GM23338 (cell line): ENCODE results near the gene UQCRH. TPM values are rescaled to one million over a fixed set of nuclear protein-coding genes. Genes with fewer than 3 reads are reported as not detected.

Source experiments
- ATAC-seq: fragments of 200-7000 bp; cut with Tn5 transposase; 3 replicates; pipeline ENCODE4 v1.9.1; 2020
- DNase-seq: peaks from one replicate; pipeline ENCODE4 v3.0.0-alpha.2; 2015; ENCODE audit warnings: low spot score
- H2AFZ ChIP-seq: fragments of 200-600 bp; sonication (generic); 2 replicates; pipeline ENCODE4 v1.8.0; 2016; ENCODE audit warnings: antibody characterized with exemption, mild to moderate bottlenecking, moderate library complexity
- H3F3A ChIP-seq: fragments of 200-600 bp; sonication (generic); replicated peaks from 2 replicates; pipeline ENCODE4 v1.8.0; 2017; ENCODE audit warnings: antibody characterized with exemption, mixed run types, low read depth
- H3K27ac ChIP-seq: fragments of 200-600 bp; sonication (generic); 2 replicates; pipeline ENCODE4 v1.6.1; 2016; ENCODE audit warnings: low read depth
- H3K27me3 ChIP-seq: fragments of 200-600 bp; sonication (generic); 2 replicates; pipeline ENCODE4 v1.8.0; 2016; ENCODE audit warnings: mild to moderate bottlenecking, mixed run types, moderate library complexity; ENCODE audit not compliant: insufficient read depth
- H3K36me3 ChIP-seq: fragments of 200-600 bp; sonication (generic); 2 replicates; pipeline ENCODE4 v1.8.0; 2016; ENCODE audit warnings: mild to moderate bottlenecking; ENCODE audit not compliant: insufficient read depth
- H3K4me1 ChIP-seq: fragments of 200-600 bp; sonication (generic); 2 replicates; pipeline ENCODE4 v1.8.0; 2016; ENCODE audit warnings: mild to moderate bottlenecking, moderate library complexity; ENCODE audit not compliant: insufficient read depth
- H3K4me2 ChIP-seq: fragments of 200-600 bp; sonication (generic); 2 replicates; pipeline ENCODE4 v1.7.1; 2017; ENCODE audit warnings: mixed run types
- H3K4me3 ChIP-seq: fragments of 200-600 bp; sonication (generic); 2 replicates; pipeline ENCODE4 v1.6.1; 2016; ENCODE audit warnings: mixed run types
- H3K79me2 ChIP-seq: fragments of 200-600 bp; sonication (generic); replicated peaks from 2 replicates; pipeline ENCODE4 v1.8.0; 2017; ENCODE audit warnings: mild to moderate bottlenecking; ENCODE audit not compliant: insufficient read depth
- H3K9me2 ChIP-seq: fragments of 200-600 bp; sonication (generic); 2 replicates; pipeline ENCODE4 v1.8.0; 2017; ENCODE audit not compliant: insufficient read depth
- H4K20me1 ChIP-seq: fragments of 200-600 bp; sonication (generic); replicated peaks from 2 replicates; pipeline ENCODE4 v1.8.0; 2017; ENCODE audit warnings: mild to moderate bottlenecking; ENCODE audit not compliant: insufficient read depth
- H3K27ac Mint-ChIP-seq: 2 replicates; pipeline ENCODE4 v1.8.0; 2020; ENCODE audit warnings: inconsistent platforms, mild to moderate bottlenecking, moderate library complexity, mixed read lengths
- H3K27me3 Mint-ChIP-seq: 3 replicates; pipeline ENCODE4 v1.8.0; 2022; ENCODE audit warnings: low read depth, mild to moderate bottlenecking, moderate library complexity, mixed read lengths, inconsistent platforms; ENCODE audit not compliant: insufficient read depth, poor library complexity
- H3K36me3 Mint-ChIP-seq: 3 replicates; pipeline ENCODE4 v1.8.0; 2021; ENCODE audit warnings: low read depth, mild to moderate bottlenecking, inconsistent platforms, moderate library complexity, mixed read lengths
- H3K4me1 Mint-ChIP-seq: 3 replicates; pipeline ENCODE4 v1.8.0; 2020; ENCODE audit warnings: mild to moderate bottlenecking, inconsistent platforms, mixed read lengths
- H3K4me3 Mint-ChIP-seq: 3 replicates; pipeline ENCODE4 v1.8.0; 2021; ENCODE audit warnings: moderate library complexity, mild to moderate bottlenecking, inconsistent platforms, mixed read lengths
- H3K9me3 Mint-ChIP-seq: 3 replicates; pipeline ENCODE4 v1.8.0; 2020; ENCODE audit warnings: moderate library complexity, mild to moderate bottlenecking, inconsistent platforms, mixed read lengths
- CREB1 ChIP-seq: fragments of 250-450 bp; sonication (Bioruptor Pico); IDR thresholded peaks from 2 replicates; pipeline ENCODE4 v1.5.0; 2020; ENCODE audit warnings: low read depth, mild to moderate bottlenecking, moderate library complexity
- CTCF ChIP-seq, 2 experiments: fragments of 200-600 bp in 1 of 2; sonication (generic) in 1 of 2; conservative IDR thresholded peaks; 2 replicates each; pipeline versions ENCODE4 v1.5.1 to v1.6.1; 2016 to 2017; ENCODE audit warnings: antibody characterized with exemption in 2 of 2, low read depth in 2 of 2, mild to moderate bottlenecking in 2 of 2, moderate library complexity in 1 of 2
- EZH2phosphoT487 ChIP-seq: fragments of 200-600 bp; sonication (generic); IDR thresholded peaks from one replicate; pipeline ENCODE4 v1.8.1; 2018; ENCODE audit warnings: antibody characterized with exemption; ENCODE audit not compliant: unreplicated experiment
- JUNB ChIP-seq: IDR thresholded peaks from one replicate; pipeline ENCODE4 v1.6.1; 2016; ENCODE audit warnings: antibody characterized with exemption; ENCODE audit not compliant: unreplicated experiment
- NANOG ChIP-seq: IDR thresholded peaks from 2 replicates; pipeline ENCODE4 v1.6.1; 2016; ENCODE audit warnings: antibody characterized with exemption, borderline replicate concordance
- POLR2AphosphoS5 ChIP-seq: IDR thresholded peaks from 2 replicates; pipeline ENCODE4 v1.6.1; 2016; ENCODE audit warnings: antibody characterized with exemption, low read depth
- REST ChIP-seq: IDR thresholded peaks from one replicate; pipeline ENCODE4 v1.6.1; 2018; ENCODE audit warnings: antibody characterized with exemption; ENCODE audit not compliant: unreplicated experiment
- STAT1 ChIP-seq: IDR thresholded peaks from one replicate; pipeline ENCODE4 v1.6.1; 2016; ENCODE audit warnings: antibody characterized with exemption; ENCODE audit not compliant: unreplicated experiment
- ZNF114 ChIP-seq: fragments of 250-450 bp; sonication (Bioruptor Pico); IDR thresholded peaks from 2 replicates; pipeline ENCODE4 v1.5.0; 2020; ENCODE audit warnings: mild to moderate bottlenecking, moderate library complexity
- ZNF331 ChIP-seq: fragments of 250-450 bp; sonication (Bioruptor Pico); IDR thresholded peaks from 2 replicates; pipeline ENCODE4 v1.5.0; 2020; ENCODE audit warnings: low read depth, mild to moderate bottlenecking, moderate library complexity
- polyA plus RNA-seq: library from polyadenylated mRNA; unstranded; fragments of >200 nt; fragmentation: Nextera tagmentation; extraction: Ambion mirVana; gene quantifications from 2 replicates; pipeline ENCODE4 v1.2.1, GENCODE V29; 2016
- total RNA-seq: library from RNA; depleted of rRNA; stranded (reverse); fragments of >200 nt; shearing (Covaris generic); gene quantifications from 2 replicates; pipeline ENCODE4 v1.2.3, GENCODE V29; 2014
- TF ChIP-seq, protein P1 (sequence below): fragments of 250-450 bp; sonication (Bioruptor Pico); IDR thresholded peaks from 2 replicates; pipeline ENCODE4 v1.5.0; 2020; ENCODE audit warnings: mild to moderate bottlenecking, moderate library complexity

Gene UQCRH
- total and polyA plus RNA-seq, 2 experiments from 2014 or later: 579 to 1,330 TPM

- Histone ChIP-seq H3K4me1 (no peaks in the 10 kb centered on the region), H3K4me2 (no peak overlapping the region), H2AFZ (no peak overlapping the region), H3K27ac (no peak overlapping the region), H3K36me3 (peaks cover 51% of the 10 kb centered on the region), H3K4me3 (no peak overlapping the region), H3K9me2 (no peaks in the 10 kb centered on the region), H4K20me1 (peaks cover 30% of the 10 kb centered on the region), H3K27me3 (no peaks in the 10 kb centered on the region), H3K79me2 (peaks cover 14% of the 10 kb centered on the region), H3F3A (peaks cover 8% of the 10 kb centered on the region)
- Mint-ChIP-seq H3K4me1 (0 out of 3 replicates have a peak, but pooled peaks cover under 1% of the 10 kb centered on the region), H3K9me3 (no peaks in the 10 kb centered on the region), H3K27me3 (peaks cover 2% of the 10 kb centered on the region), H3K36me3 (peaks cover 73% of the 10 kb centered on the region), H3K4me3 (no peak overlapping the region), H3K27ac (no peak overlapping the region)
- no peak for DNase-seq
- ATAC-seq: no peak
- TF ChIP-seq EZH2phosphoT487: no peak
- no peak for TF ChIP-seq CREB1 (CRISPR knock-in tag)
- no peak for TF ChIP-seq NANOG
Measured at GRCh38 chr1:46254668-46255067, 48.8 kb upstream of the UQCRH start.

- Histone ChIP-seq H4K20me1 (peaks cover 26% of the 10 kb centered on the region), H3K27me3 (no peaks in the 10 kb centered on the region), H3K27ac (no peak overlapping the region), H3F3A (no peaks in the 10 kb centered on the region; the same call in 1 of the 2 replicates), H3K4me3 (no peak overlapping the region), H3K4me1 (no peaks in the 10 kb centered on the region), H3K36me3 (peaks cover 41% of the 10 kb centered on the region), H3K79me2 (peaks cover 6% of the 10 kb centered on the region), H3K4me2 (no peak overlapping the region), H2AFZ (no peak overlapping the region), H3K9me2 (no peaks in the 10 kb centered on the region)
- no peaks in the 10 kb centered on the region for H3K4me1 Mint-ChIP-seq
- no peak overlapping the region for H3K27ac Mint-ChIP-seq
- H3K36me3 Mint-ChIP-seq: peaks cover 74% of the 10 kb centered on the region
- DNase-seq (no peak), ATAC-seq (no peak)
- H3K9me3 Mint-ChIP-seq: no peaks in the 10 kb centered on the region
- no peak overlapping the region for H3K4me3 Mint-ChIP-seq
- H3K27me3 Mint-ChIP-seq: peaks cover 3% of the 10 kb centered on the region
- TF ChIP-seq ZNF331 (CRISPR knock-in tag) (no peak), POLR2AphosphoS5 (no peak), ZNF114 (CRISPR knock-in tag) (no peak), CTCF (conservative IDR thresholded peaks at IDR 0.05; ENCODE audit: low read depth in 2 of 2) (no peak), JUNB (no peak), CREB1 (CRISPR knock-in tag) (no peak), NANOG (no peak), REST (no peak), STAT1 (no peak), EZH2phosphoT487 (no peak)
- TF ChIP-seq, protein P1, sequence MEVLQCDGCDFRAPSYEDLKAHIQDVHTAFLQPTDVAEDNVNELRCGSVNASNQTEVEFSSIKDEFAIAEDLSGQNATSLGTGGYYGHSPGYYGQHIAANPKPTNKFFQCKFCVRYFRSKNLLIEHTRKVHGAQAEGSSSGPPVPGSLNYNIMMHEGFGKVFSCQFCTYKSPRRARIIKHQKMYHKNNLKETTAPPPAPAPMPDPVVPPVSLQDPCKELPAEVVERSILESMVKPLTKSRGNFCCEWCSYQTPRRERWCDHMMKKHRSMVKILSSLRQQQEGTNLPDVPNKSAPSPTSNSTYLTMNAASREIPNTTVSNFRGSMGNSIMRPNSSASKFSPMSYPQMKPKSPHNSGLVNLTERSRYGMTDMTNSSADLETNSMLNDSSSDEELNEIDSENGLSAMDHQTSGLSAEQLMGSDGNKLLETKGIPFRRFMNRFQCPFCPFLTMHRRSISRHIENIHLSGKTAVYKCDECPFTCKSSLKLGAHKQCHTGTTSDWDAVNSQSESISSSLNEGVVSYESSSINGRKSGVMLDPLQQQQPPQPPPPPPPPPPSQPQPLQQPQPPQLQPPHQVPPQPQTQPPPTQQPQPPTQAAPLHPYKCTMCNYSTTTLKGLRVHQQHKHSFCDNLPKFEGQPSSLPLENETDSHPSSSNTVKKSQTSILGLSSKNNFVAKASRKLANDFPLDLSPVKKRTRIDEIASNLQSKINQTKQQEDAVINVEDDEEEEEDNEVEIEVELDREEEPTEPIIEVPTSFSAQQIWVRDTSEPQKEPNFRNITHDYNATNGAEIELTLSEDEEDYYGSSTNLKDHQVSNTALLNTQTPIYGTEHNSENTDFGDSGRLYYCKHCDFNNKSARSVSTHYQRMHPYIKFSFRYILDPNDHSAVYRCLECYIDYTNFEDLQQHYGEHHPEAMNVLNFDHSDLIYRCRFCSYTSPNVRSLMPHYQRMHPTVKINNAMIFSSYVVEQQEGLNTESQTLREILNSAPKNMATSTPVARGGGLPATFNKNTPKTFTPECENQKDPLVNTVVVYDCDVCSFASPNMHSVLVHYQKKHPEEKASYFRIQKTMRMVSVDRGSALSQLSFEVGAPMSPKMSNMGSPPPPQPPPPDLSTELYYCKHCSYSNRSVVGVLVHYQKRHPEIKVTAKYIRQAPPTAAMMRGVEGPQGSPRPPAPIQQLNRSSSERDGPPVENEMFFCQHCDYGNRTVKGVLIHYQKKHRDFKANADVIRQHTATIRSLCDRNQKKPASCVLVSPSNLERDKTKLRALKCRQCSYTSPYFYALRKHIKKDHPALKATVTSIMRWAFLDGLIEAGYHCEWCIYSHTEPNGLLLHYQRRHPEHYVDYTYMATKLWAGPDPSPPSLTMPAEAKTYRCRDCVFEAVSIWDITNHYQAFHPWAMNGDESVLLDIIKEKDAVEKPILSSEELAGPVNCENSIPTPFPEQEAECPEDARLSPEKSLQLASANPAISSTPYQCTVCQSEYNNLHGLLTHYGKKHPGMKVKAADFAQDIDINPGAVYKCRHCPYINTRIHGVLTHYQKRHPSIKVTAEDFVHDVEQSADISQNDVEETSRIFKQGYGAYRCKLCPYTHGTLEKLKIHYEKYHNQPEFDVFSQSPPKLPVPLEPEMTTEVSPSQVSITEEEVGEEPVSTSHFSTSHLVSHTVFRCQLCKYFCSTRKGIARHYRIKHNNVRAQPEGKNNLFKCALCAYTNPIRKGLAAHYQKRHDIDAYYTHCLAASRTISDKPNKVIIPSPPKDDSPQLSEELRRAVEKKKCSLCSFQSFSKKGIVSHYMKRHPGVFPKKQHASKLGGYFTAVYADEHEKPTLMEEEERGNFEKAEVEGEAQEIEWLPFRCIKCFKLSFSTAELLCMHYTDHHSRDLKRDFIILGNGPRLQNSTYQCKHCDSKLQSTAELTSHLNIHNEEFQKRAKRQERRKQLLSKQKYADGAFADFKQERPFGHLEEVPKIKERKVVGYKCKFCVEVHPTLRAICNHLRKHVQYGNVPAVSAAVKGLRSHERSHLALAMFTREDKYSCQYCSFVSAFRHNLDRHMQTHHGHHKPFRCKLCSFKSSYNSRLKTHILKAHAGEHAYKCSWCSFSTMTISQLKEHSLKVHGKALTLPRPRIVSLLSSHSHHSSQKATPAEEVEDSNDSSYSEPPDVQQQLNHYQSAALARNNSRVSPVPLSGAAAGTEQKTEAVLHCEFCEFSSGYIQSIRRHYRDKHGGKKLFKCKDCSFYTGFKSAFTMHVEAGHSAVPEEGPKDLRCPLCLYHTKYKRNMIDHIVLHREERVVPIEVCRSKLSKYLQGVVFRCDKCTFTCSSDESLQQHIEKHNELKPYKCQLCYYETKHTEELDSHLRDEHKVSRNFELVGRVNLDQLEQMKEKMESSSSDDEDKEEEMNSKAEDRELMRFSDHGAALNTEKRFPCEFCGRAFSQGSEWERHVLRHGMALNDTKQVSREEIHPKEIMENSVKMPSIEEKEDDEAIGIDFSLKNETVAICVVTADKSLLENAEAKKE: no peak
Measured at GRCh38 chr1:46256523-46256922, 47.0 kb upstream of the UQCRH start.
